ENCODE data around the gene DPP10.
"Not testable (repeated sequence)": the region's sequence is repeated elsewhere in the genome, so short reads cannot be mapped to it uniquely, and the experiment has no call there.

DPP10 gene

GRCh38 chr2:115034801-115035200, 592.4 kb downstream of the DPP10 start:
- no peak for DNase-seq

DNA sequence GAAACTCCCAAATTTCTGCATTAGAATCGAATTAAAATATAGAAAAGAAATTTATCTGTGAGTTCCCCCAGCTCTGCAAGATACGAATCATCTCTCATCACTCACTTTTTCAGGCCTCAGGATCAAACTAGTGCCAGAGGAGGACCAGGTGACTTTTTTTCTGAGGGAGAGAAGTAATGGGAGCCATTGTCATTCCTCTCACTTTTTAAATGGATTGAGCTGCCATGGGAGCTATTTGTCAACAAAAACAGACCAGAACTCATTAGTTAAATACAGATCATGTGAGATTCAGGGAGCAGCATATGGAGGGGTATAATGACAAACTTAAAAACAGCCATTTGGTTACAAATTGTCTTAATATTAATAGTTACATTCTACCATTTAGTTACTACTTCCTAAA, 594.4 kb downstream of the DPP10 start:
- DNase-seq: no peak

DNA sequence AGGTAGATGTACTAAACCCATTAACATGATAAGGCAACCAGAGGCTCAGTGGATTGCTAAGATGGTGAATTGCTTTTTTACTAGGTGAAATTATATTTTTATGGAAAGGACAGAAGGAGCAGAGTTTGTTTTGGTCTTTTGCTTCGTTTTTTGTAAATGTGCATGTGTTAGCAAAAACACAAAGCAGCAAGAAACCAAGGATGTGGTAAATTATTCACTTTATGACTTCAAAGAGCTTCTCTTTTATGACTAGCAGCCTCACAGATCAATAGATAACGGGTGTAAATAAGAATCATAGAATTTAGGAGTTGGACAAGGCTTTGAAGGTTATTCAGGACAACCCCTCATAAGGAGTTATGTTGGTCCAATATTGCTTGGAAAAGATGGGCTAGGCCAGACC, 615.0 kb downstream of the DPP10 start:
- no peak for DNase-seq

DNA sequence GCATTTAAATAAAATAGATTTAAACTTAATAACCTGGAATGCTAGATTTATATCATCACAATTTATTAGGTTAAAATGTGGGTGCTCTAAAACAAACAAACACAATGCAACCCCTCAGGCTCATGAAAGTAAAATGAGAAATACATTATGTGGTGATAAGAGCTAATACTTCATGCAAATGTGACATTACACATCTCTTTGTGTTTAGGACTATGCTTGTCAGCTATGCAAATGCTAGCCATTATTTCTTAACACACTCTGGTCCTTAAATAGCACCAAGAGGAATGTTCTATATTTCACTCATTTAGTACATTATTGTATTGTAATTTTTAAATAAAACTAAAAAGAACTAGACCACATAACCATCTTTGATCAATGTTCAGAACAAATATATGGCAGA, 627.6 kb downstream of the DPP10 start:
- DNase-seq: no peak

- no peak for DNase-seq
Measured at GRCh38 chr2:115071534-115071933, 629.1 kb downstream of the DPP10 start.

DNA sequence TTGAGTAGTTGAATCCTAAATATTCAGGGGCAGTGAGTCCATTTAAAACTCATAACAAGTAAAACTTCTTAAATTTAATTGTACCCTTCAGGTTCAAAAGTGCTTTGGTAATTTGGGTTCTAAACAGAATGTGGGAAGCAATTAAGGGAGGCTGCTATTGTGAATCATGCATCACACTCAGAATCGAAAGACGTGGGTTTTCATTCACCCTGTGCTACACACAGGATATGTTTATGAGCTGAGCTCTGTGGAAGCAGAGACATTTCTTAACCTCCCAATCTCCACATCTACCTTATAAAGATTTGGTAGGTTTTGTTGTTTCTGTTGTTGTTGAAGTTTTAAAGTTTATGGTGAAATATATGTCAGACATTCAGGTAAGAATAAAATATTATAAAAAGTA, 633.4 kb downstream of the DPP10 start:
- DNase-seq: no peak

DNA sequence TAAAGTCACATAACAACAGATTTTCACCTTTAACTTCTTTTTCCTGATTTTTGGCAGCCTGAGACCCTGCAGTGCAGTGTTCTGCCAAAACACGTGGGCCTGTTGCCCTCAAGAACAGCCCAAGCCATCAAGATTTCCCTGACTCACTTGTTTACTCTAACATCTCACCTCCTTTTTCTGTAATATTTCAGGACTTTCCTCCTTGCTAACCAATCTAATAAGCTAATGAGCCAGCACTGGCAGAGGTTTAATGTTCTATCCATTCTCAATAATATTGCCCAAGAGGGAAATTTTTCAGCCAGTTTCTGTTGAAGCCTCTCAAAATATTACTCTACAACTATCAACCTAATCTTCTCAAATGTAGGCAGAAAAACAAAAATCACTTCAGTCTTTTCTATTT, 635.2 kb downstream of the DPP10 start:
- DNase-seq: no peak

- DNase-seq: no peak
Measured at GRCh38 chr2:115083225-115083624, 640.8 kb downstream of the DPP10 start.

DNA sequence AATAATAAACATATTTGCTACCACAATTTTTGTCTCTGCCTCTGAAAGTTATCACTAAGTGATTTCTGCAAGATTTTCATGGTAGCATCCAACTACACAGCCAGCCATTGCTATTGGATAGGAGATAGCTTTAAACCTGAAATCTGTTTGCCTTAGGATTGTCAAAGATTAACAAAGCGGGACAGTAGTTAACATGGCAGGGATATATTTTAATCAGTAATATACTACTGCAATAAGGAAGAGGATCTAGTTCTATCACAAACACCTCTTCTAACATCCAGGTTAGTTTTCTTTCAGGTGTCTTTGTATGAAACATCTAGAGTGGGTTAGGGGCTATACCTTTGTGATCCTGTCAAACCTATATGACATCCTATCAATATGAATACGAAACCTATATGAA, 641.3 kb downstream of the DPP10 start:
- DNase-seq: no peak

DNA sequence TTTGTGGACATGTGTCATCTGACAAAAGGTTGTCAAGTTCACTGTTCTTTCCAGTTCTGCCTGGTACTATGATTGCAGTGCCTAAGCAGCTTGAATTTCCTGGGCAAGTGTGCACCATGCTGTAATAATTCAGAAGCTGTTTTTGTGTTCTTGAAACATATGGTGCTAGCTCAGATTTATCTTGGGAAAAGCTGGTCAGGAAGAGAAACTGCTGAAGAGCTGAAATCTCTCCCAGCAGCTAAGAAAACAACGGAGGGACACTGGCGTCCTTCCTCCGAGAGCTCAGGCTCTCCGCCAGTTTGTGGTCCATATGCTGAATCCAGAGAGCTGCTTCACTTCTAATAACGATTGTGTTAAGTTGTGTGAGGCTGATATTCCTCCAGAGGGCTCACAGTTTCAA, 642.0 kb downstream of the DPP10 start:
- DNase-seq: peak; percentile 12

DNA sequence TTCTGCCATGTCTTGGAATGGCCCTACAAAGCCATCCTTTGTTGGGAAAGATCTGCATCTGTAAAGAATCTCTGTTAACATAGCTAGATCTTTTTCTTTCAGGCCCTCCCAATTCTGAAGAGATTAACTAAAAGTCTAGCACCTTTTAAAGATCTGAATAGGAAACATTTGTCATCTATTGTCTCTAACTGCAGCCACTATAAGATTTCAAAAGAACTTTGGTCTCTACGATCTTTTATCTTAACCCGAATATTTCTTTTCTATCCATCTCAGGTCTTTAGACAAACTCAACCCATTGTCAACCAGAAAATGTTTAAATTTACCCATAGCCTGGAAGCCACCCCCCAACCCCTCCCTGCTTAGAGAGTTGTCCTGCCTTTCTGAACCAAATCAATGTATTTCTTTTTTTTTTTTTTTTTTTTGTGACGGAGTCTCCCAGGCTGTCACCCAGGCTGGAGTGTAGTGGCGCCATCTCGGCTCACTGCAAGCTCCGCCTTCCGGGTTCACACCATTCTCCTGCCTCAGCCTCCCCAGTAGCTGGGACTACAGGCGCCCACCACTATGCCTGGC, 643.7 kb downstream of the DPP10 start:
- DNase-seq: not testable (repeated sequence)

- DNase-seq: no peak
Measured at GRCh38 chr2:115094441-115094840, 652.0 kb downstream of the DPP10 start.

GRCh38 chr2:115105966-115106365, 663.5 kb downstream of the DPP10 start:
- DNase-seq: no peak

GRCh38 chr2:115115135-115115534, 672.7 kb downstream of the DPP10 start:
- no peak for DNase-seq

- no peak for DNase-seq
Measured at GRCh38 chr2:115118306-115118705, 675.9 kb downstream of the DPP10 start.

GRCh38 chr2:115119086-115119485, 676.6 kb downstream of the DPP10 start:
- DNase-seq: no peak

- DNase-seq: no peak
Measured at GRCh38 chr2:115122701-115123100, 680.3 kb downstream of the DPP10 start.

DNA sequence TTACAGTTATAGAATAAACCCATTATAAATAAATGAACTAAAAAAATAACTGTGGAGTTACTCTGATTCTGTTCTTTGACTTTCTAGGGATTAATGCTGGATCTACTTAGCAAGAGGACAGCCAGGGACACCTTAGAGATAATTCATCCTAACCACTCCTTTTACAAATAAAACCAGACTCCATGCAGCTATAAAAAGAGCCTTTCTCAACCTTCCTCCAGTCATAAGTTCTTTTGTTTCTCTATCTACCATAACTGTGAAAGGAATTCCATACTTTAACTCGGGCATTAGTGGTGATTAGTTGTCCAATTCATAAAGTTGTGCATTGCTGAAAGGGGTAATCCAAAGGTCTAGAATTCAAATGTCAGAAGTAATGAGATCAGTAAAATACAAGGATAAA, 682.4 kb downstream of the DPP10 start:
- DNase-seq: no peak

- DNase-seq: no peak
Measured at GRCh38 chr2:115129536-115129935, 687.1 kb downstream of the DPP10 start.

DNA sequence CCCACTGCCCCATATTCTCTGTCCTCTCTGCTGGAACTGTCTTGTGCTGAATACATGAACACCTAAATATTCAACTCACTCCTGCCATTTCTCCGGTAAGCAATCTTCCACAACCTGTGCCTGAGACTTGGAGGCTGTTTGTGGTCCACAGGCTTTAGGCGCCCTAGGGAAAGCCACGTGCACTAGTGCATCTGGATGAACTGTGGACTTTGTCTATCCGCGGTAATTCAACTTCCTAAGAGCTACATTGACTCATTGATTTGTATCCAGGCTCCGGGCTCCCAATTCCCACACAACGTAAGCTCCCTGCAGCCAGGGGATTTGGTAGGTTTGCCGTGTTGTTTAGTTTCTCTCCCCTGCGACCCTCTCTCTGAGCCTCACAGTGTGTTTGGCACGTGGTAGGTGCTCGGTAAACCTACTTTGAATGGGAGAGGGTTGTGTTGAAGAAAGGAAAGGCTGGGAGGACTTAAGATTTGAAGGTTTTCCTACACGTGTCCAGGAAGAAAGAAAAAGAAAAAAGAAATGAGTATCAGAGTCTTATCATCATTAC, 718.2 kb downstream of the DPP10 start:
- no peak for DNase-seq

- DNase-seq: no peak
Measured at GRCh38 chr2:115161081-115161770, 718.8 kb downstream of the DPP10 start.

DNA sequence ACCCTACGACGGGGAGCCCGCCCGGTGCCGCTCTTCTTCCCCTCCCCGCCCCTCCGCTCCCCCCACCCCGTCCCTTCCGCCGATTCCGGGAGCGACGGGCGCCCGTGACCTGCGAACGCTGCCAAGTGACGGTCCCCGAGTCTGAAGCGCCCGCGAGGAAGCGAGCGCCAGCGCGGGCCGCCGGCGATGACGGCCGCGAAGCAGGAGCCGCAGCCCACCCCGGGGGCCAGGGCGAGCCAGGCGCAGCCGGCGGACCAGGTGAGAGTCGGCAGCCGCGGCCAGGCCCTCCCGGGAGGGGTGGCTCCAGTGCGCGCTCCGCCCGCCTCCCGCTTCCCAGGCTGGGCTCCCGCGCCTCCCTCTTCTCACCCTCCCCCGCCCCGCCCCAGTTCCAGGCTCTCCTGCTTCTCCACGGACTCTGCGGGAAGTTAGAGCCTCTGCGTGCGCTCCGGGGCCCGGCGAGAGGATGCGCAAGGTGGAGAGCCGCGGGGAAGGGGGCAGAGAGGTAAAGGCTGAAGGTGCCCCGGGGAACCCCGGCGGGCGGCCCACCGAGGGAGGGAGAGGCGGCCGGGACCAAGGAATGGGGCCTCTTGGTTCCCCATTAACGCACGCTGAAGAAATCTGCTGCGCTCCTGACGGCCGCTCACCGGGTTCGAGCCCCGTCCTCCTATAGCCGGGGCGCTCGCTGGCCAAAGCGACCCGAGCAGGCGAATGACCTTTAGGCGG, 719.5 kb downstream of the DPP10 start:
- no peak for DNase-seq

DNA sequence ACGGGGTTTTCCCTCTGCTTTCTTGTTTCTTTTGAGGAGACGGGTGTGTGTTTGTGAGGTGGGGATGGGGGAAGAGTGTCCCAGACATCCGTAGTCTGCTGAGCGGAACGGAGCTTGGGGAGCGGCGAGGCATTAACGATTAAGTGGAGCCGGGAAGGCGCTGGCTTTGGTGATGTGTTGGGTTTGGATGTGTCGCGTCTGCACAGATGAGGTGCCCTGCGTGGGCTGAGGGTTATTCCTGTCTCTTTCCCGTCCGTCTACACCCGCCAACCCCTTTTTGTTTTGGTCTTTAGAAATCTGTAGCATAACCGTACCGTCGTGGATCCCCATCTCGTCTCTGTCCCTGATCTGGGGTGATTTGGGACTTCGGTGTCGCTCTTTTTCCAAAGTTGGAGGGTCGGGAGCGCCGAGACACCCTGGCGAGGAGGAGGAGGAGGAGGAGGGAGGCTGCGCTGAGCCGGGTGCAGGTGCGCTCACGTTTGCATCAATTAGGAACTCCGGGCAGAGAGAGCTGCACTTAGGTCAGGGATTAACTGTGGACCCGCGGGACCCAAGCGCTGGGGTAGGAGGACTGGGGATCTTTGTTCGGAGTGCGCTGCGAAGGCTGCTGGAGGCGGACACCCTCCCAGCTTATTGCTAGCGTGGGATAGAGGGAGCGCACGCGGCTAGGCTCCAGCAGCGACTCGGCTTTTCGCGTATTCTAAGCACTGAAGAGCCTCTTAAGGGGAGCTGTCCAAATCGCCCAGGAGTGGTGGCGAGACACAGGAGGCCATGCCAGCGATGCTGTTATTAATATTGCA, 720.3 kb downstream of the DPP10 start:
- no peak for DNase-seq
